CD4-positive, alpha-beta T cell treated with Interleukin-21 for 1 hour (primary cell): ENCODE measurements around the gene INCA1.
A peak's percentile ranks its signal among the peaks of the same experiment; 100 is the strongest.

ENCODE experiments used
- DNase-seq: peaks from one replicate; pipeline ENCODE4 v3.0.0-alpha.2; 2020

The INCA1 gene

DNA sequence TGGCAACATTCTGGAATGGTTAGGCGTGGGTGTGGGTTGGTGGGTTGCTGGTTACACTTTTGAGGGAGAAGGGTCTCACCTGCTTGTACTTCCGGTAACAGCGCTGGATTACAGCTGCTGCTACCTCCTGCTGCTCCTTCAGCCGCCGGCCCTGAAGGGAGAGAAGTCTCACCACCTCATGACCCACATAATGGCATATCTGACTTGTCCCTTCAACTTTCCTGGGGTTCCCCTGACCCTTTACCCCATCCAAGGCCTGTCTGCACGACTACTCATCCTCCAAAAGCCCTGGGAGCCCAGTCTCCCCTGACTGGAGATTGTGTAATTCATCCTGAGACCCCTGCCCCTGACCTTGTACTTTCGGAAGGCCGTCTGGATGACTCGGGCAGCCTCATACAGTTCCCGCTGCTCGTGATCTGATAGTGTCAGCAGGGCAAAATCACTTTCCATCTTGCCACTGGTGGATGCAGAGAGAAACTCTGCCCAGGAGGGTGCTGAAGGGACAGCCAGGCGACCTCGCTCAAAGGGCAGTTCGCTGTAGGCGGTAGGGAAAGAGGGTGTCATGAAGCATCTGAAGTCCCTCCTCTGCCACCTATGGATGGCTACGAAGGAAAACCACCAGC lies 27.7 kb downstream of the INCA1 start:
- DNase-seq: no peak

DNA sequence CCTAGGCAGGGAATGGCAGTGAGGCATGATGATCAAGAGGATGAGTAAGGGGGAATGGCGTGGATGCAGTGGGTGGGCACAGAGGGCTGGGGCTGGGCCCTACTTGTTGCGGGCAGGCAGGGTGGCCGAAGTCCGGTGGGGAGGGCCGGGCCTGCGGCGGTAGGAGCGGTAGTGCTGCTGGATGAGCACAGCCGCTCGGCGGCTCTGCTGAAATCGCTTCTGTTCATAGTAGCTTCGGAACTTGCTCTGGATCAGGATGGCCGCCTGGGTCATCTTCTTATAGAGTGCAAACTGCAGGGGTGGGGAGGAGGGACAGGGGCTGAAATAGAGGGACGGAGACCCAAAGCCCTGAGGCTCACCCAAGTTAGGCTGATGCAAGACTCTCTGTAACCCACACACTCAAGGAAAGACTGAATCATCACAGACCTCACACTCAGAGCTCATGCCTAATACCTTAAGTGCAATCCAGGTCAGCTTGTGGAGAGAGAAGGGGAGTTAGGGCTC lies 28.2 kb downstream of the INCA1 start:
- DNase-seq: no peak

DNA sequence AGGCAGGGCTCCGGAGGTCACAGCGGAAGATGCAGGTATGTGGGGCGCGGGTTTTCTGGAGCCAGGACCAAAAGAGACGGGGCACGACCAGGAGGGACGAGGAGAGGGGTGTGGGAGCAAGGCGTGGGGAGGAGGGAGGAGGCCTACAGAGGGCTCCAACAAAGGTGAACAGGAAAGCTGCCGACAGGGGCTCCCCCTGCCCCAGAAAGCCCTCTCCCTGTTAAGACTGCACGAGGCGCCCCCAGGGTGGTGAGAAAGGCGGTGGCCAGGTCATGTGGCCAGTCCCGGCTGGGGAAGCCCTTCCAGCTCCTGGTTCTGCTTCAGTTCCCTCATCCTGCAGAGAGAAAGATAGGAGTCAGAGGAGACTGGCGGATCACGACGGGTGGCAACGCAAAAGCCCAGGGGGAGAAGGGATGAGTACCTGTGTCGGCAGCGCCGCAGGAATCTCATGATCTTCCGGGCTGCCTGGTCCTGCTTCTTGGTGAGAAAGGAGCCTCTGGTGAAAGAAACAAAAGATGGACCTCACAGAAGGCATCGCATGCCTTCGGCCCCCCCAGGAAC lies 28.8 kb downstream of the INCA1 start:
- DNase-seq: no peak

DNA sequence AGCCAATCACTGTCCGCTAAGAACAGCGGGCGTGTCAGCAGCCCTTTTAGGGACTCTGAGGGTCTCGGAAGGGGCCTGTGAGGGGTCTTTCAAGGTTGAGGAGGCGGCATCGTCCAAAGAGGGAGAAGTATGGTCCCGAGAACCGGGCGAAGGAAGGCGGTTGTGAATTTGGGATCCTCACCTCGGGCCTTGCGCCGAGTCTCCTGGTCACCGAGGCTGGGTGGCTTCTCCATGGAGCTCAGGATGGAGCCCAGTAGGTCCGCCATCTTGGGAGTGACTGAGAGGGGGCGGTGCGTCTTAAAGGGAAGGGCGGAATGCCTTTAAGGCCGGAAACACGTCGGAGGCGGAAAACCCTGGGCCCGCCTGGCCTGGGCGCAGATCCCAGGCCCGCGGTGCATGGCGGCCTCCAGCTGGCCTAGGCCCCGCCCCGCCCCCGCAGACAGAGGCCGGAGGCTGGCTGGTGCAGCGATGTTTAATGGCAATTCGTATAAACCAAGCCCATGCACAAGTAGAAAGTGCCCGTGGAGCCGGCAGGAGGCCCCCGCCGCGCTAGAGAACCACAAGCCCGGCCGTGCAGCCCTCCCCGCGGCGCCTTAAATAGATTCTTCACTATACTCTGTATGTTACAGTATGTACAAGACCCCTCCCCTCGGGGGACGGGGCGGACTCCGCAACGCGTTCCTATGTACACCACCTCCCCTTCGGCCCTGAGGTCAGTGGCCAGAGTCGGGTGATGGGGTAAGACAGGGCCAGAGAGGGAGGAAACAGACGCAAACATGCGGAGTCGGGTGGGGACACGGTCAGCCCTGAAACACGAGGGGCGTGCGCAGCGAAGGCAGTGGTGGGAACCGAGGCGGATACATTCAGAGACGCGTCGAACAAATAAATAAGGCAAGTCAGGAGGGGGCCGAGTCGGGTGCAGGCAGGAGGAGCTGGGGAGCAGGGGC lies 29.5 kb downstream of the INCA1 start, which contains the start of gene SPAG7:
Gene SPAG7, minus strand, starts transcription at position 279 of the 947 bp plus-strand sequence. Its CDS starts 13 bp downstream, at position 266.
- peak; percentile 96 for DNase-seq

DNA sequence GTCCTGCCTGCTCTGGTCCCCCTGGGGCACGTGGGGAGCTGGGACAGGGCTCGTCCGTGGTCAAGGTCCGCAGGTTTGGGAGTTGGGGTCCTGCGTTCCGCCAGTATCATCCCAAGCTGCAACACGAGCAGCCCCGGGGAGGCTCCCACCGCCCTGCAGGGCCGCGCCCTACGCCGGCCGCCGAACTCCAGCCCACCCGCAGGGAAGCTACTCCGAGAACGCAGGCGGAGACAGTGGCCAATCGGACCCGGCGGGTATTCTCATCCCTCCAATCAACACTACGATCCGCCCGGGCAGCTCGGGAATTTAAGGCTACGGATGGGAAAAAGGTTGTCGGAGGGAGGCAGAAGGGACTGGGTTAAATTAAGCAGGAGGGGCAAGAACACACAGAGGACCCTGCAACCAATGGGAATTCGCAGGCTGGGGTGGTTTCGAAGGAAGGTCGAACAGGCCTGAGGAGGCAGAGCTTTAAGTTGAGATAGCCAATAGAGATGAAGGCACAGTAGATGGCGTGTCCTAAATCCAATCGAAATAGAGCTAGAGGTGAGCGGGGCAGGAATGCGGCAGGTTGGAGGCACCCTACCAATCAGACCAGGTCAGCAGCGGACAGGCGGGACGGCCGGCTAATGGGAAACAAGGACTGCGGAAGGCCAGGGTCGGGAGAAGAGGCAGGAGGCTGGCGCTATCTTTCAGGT lies 30.3 kb downstream of the INCA1 start:
- peak; percentile 99 for DNase-seq

DNA sequence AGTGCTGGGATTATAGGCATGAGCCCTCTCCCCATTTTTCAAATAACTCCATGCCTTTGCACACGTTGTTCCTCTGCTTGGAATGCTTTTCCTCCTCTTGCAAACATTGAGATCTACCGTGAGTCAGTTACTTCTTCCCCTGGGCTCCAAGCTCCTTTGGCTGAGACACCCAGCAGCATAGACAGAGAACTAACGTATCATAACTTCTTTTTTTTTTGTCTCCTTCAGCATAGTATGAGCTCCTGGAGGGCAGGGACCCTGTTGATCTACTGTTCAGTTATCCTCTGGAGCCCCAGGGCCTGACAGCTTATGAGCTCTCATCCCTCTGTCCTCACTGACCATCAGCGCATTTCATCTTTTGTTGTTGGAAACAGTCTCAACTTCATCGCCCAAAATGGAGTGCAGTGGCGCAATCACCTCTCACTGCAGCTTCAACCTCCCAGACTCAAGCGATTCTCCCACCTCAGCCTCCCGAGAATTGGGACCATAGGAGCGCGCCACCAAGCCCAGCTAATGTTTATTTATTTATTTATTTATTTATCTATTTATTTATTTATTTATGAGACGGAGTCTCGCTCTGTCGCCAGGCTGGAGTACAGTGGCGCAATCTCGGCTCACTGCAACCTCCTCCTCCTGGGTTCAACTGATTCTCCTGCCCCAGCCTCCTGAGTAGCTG lies 31.9 kb downstream of the INCA1 start:
- DNase-seq: no peak

DNA sequence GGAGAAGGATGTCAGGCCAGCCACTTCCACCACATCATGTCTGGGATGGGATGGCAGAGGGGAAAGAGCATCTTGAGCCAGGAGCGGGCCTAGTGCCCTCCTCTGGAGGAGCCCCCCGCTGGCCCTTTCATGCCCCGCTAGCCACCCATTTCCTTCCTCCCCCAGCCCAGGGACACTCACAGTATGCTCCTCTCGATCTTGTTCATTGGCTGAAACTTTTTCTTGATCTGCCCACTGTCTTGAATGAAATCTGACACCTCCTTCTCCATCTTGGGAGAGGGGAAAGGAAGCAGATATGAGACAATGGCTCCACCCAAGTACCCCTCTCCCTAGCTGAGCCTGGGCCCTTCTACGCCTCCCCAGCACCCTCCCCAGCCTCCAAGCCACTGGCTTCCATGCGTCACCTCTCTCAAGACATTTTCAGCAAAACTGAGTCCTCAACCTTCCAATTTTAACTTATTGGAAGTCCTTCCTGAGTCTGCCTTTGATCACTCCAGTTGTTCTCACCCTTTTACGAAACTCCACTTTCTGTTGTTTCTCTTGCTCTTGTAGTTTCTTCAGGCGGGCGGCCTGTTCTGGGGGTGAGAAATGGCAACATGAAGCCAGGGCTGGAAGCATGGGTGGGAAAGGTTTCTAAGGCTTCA lies 36.9 kb downstream of the INCA1 start:
- no peak for DNase-seq

DNA sequence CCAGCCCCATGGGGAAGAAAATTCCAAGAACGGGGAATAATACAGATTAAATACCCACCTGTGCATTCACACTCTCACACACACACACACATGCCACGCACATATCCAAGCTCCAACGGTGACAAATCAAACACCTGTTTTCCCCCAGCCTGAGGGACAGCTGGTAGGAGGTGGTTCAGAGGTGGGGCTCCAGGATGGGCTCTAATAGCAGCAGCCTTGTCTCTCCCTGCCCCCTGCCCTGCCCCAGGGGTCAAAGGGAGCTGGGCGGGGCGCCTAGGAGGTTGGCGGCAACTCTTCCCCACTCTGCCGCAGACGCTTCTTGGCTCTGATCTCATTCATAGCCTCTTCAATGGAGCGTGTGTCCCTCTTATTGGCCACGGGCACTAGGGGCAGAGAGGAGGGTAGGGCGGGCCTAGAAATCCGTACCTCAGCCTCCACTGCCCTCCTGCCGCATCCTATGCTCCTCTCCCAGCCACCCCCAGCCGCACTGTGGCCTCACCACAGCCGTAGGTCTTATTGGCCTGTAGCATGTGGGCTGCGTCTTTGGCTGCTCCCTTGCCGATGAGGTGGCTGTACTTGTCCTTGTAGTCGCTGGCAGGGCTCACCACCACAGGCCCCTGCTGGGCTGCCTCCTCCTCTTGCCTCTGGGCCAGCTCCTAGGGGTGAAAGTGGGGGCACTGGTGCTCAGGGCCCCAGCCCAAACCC lies 37.9 kb downstream of the INCA1 start:
- no peak for DNase-seq

DNA sequence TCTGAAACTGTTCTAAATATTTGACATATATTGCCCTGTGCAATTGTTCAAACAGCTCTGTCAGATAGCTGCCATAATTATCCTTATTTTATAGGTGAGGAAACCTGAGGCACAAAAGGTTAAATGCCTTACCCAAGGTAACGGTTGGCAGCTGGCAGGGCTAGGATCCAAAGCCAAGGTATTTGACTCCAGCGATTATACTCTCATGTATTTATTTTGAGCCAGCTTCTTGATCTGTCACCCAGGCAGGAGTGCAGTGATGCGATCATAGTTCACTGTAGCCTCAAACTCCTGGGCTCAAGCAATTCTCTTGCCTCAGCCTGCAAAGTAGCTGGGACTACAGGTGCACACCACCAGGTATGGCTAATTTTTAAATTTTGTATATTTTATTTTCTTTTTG lies 39.2 kb downstream of the INCA1 start:
- DNase-seq: no peak

DNA sequence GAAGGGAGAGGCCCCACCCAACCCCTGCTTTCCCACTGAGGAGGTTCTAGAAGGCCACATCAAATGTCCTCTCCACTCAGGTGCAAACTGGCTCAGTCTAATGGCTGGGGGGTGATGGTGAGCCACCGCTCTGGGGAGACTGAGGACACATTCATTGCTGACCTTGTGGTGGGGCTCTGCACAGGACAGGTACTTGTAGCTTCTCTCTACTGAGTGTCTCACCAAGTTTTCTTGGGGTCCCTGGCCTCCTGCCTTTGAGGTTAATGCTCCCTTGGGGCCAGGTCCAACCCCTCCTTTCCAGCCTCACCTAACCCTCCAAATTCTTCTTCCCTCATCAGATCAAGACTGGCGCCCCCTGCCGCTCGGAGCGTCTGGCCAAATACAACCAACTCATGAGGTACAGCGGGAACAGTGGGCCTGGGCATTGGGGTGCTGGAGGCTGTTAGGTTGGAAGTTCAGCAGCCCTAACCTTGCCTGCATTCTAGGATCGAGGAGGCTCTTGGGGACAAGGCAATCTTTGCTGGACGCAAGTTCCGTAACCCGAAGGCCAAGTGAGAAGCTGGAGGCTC lies 40.7 kb downstream of the INCA1 start:
- DNase-seq: peak; percentile 53

DNA sequence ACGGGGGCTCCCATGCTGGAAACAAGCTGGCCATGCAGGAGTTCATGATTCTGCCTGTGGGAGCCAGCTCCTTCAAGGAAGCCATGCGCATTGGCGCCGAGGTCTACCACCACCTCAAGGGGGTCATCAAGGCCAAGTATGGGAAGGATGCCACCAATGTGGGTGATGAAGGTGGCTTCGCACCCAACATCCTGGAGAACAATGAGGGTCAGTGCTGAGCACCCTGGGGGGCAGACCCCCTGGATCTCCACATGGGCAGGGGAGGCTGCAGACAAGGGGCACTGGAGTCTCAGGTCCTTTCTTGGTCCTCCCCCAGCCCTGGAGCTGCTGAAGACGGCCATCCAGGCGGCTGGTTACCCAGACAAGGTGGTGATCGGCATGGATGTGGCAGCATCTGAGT lies 42.2 kb downstream of the INCA1 start:
- DNase-seq: no peak

DNA sequence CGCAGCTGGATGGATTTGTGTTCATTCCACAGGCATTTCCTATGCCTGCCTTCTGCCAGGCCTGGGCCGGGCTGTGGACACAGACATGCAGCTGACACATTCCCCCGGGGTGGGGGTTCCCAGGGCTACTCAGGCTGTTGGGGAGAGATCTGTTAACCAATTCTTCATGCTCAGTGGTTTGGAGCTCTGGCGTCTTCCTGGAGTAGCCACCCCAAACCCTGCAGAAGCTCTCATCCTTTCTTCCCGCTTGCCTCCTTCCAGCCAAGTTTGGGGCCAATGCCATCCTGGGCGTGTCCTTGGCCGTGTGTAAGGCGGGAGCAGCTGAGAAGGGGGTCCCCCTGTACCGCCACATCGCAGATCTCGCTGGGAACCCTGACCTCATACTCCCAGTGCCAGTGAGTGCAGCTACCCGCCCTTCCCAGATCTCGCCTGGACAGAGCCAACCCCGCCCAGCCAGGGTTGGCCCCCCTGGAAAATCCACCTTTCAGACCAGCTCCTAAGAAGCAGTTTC lies 43.8 kb downstream of the INCA1 start:
- no peak for DNase-seq

DNA sequence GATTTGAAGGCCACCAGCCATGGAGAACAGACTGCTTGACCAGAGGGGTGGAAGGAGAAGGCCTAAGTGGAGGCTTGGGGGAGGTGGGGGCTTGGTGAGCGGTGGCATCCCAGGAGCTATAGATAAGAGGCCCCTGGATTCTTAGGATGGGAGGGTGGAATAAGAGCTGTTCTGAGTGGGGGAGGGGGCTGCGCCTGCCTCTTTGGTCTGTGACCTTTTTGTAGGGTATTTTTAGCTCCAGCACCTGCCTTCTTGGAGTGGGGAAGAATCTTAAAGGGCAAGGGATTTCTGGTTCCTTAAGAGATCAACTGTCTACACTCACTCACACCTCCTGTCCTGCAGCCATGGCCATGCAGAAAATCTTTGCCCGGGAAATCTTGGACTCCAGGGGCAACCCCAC lies 45.8 kb downstream of the INCA1 start:
- no peak for DNase-seq

DNA sequence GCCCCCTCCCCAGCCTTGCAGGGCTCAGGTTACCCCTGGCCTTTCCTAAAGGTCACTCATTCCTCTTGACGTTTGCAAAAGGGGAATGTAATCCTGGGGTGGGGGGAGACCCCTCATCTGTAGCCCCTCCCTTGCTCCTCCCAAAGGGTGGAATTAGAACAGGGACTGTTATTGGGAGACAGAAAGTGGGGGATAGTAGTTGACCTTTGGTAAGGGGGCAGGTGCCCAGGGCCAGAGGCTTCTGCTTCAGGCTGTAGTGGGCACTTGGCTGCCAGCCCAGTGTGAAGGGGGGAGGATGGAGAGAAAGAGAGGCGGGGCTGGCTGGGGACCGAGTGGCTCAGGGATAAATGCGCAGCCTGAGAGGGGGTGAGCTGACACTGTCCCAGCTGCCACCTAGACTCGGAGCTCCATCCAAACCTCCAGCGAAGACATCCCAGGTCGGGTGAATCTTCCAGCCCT lies 46.5 kb downstream of the INCA1 start, which contains the start of gene ENO3:
Gene ENO3, plus strand, starts transcription at position 374 of the 459 bp plus-strand sequence. CDS start 711 bp downstream, outside the sequence.
- no peak for DNase-seq

DNA sequence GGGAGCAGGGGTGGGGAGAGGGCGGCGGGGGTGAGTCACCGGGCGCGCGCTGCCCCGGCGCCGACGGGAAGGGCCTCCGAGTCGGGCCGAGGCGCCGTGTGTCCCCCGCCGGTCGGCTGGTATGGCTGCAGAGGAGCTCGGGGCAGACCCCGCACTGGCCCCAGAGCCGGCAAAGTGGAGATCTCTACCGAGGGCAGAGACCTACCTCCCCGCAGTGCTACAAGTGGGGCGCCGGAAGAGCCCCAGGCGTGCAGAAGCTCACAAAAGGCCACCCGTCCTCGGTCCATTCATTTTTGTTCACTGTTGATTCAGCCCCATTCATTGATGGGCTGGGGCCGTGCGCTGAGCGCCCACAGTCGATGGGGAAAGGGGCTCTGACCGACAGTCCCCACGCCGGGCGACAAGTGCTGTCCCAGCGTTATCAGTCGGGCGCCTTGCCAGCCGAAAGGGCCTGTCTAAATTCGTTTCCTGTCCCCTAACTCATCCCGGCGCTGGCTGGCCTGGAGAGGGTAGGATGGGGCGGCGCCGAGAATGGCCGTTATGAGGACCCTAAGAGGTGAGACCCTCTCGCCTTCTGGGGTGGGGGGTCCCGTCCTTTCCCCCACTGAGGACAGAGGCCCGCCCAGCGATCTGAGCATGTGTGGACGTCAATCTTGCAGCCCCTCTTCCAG lies 47.1 kb downstream of the INCA1 start:
- no peak for DNase-seq

DNA sequence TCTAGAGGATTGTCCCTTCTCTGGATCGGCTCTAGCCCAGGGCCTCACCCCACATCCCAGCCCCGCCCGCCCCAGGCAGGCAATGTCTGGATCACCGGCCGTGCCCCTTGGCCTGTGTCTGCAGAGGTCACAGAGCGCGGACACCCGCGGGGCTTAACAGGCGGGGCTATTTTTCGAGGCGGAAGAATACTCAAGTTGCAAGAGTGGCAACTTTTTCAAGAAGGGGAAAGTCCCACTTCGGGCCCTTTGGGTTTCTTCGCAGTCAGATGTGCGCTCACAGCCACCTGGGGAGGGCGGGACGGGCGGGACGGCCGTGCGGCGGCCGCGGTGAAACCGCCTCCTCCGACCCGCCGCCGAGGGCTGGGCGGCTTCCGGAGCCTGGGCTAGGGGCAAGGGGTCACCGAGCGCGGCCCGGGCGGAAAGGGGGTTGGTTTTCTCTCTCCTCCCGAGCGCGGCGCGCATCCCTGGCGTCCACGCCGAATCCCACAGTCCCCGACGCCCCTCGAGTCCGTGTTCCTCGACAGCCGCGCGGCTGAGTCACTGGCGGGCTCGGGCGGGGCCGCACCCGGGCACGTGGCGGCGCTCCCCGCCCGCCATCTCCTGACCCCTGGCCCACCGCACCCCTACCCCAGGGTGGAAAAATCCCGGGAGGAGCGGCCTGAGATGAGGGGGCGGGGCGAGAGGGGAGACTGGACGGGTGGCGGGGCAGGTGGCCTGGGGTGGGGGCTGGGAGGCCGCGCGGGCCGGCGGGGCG lies 47.8 kb downstream of the INCA1 start:
- DNase-seq: peak; percentile 89

DNA sequence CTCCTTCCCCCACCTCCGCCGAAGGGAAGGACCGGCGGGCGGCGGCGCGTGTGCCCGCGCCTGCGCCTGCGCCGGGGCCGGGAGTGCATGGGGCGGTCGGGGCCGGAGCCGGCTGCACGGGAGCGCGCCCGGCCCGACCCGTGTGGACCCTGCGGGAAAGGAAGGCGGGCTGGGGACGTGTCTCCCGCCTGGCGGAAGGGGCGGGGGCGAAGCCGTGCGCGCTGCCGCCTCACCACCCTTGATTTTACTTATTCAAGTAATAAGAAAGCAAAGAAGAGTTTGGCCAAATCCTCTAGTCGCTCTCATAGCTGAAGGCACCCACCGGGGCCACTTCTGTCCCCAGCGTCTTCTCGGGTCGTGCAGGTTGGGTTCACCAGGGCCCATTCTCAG lies 48.4 kb downstream of the INCA1 start:
- peak; percentile 79 for DNase-seq

DNA sequence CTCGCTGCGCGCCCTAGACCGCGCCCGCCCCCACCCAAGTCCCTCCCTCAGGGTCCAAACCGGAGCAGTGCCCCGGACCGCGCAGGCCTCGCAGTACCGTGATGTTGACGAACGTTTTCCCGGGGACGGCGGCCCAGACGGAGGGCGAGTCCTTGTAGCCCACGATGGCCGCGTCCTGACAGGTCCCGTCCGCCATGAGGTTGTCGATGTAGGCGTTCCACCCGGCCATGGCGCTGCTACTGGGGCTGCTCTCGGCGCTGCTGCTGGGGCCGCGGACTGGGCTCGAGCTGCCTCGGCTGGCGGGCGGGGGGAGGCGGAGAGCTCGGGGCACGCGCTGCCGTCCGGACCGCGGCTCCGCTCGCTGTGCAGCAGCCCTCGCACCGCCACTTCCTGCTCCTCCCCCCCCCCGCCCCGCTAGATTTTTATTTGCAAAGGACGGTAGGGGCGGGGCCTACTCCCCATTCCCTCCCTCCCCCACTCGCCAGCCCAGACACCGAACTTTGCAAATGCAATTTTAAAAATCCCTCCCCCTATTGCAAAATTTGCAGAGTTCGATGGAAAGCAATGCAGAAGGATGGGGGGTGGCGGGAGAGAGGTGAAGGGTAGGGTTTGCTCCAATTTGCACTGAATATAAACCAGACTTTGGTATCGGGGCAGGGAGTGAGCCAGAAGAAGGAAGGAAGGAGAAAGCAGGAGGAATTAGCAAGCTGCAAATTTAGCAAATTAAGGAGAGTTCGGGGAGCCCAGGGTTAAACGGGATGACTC lies 49.0 kb downstream of the INCA1 start, which contains the start of gene PFN1:
Gene PFN1, minus strand, starts transcription at position 365 of the 765 bp plus-strand sequence. Its CDS starts 136 bp downstream, at position 229.
- peak; percentile 94 for DNase-seq
